HG02642 (cell line): Measurements from ENCODE around the gene S100A8.

Experiments
- ATAC-seq: cut with Tn5 transposase; IDR thresholded peaks from one replicate; pipeline ENCODE4 v1.9.1; 2021; ENCODE audit warnings: mild to moderate bottlenecking; ENCODE audit not compliant: unreplicated experiment, poor library complexity

The S100A8 gene

GRCh38 chr1:153393926-153394325, 3.1 kb upstream of the S100A8 start:
- no peak for ATAC-seq

GRCh38 chr1:153392822-153393221, 1.9 kb upstream of the S100A8 start:
- ATAC-seq: no peak

- ATAC-seq: no peak
Observed at GRCh38 chr1:153392258-153392657, 1.4 kb upstream of the S100A8 start.

GRCh38 chr1:153389973-153390879, 647 bp downstream of the S100A8 start:
- no peak for ATAC-seq

- ATAC-seq: no peak
Observed at GRCh38 chr1:153389401-153389800, 1.5 kb downstream of the S100A8 start.

- ATAC-seq: no peak
Observed at GRCh38 chr1:153387785-153388184, 3.1 kb downstream of the S100A8 start.

GRCh38 chr1:153387001-153387400, 3.9 kb downstream of the S100A8 start:
- no peak for ATAC-seq

- no peak for ATAC-seq
Observed at GRCh38 chr1:153386500-153386901, 4.4 kb downstream of the S100A8 start.

GRCh38 chr1:153384958-153385580, 5.8 kb downstream of the S100A8 start:
- ATAC-seq: no peak

- ATAC-seq: no peak
Observed at GRCh38 chr1:153380711-153381110, 10.2 kb downstream of the S100A8 start.

- ATAC-seq: no peak
Observed at GRCh38 chr1:153379591-153379990, 11.3 kb downstream of the S100A8 start.

GRCh38 chr1:153375511-153375910, 15.4 kb downstream of the S100A8 start, which contains the start of gene S100A12:
TSS of gene S100A12 (minus strand) at chr1:153375621. CDS start at chr1:153374592, 1,029 bp downstream.
- no peak for ATAC-seq

- ATAC-seq: no peak
Observed at GRCh38 chr1:153374071-153374470, 16.8 kb downstream of the S100A8 start.

- ATAC-seq: no peak
Observed at GRCh38 chr1:153372571-153372970, 18.3 kb downstream of the S100A8 start.

- no peak for ATAC-seq
Observed at GRCh38 chr1:153371231-153371630, 19.6 kb downstream of the S100A8 start.

- ATAC-seq: no peak
Observed at GRCh38 chr1:153370146-153370545, 20.7 kb downstream of the S100A8 start.

- no peak for ATAC-seq
Observed at GRCh38 chr1:153368495-153368894, 22.4 kb downstream of the S100A8 start.

GRCh38 chr1:153367090-153367489, 23.8 kb downstream of the S100A8 start:
- no peak for ATAC-seq

GRCh38 chr1:153366261-153366660, 24.6 kb downstream of the S100A8 start:
- no peak for ATAC-seq

GRCh38 chr1:153365696-153366095, 25.2 kb downstream of the S100A8 start:
- ATAC-seq: no peak
